Measurements from ENCODE around the gene TMEM179.

Gene TMEM179

DNA sequence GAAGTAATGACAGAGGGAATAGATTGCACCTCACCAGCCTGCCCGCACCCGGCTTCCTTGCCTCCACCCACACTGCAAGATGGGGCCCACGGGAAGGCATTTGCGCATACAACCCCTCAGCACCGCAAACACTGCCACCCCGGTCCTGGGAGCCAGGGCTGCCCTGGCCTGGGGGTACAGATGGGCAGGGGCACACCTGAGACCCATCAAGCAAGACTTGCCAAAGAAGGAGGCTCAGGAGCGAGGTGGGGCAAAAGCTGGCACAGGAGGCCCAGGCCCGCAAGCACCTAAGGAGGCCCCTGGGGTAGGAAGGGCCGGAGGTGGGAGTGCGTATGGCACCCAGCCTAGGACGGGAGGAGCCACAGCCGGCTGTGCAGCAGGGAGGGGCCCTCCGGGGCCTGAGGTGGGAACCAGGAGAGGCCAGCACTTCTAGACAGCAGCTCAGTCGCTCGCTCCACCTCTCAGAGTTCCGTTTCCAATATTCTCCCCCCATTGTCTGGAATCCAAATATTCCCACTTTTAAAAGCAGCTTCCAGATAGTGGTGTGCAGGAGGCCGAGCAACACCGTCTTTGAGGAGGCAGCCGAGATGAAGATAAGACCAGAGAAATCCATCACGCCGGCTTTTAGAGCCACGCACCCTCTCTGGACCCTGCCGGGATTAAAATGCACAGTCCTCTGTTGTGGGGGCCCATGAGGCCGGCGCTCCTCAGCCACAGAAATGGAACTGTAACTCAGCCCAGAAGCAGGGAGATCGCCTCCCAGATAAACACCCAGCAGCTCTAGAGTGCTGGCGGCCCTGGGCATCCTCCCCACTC lies 37.2 kb downstream of the TMEM179 start:
- DNase-seq, result no peak

- DNase-seq, result no peak
Measured at GRCh38 chr14:104564744-104565679, 39.6 kb downstream of the TMEM179 start.

DNA sequence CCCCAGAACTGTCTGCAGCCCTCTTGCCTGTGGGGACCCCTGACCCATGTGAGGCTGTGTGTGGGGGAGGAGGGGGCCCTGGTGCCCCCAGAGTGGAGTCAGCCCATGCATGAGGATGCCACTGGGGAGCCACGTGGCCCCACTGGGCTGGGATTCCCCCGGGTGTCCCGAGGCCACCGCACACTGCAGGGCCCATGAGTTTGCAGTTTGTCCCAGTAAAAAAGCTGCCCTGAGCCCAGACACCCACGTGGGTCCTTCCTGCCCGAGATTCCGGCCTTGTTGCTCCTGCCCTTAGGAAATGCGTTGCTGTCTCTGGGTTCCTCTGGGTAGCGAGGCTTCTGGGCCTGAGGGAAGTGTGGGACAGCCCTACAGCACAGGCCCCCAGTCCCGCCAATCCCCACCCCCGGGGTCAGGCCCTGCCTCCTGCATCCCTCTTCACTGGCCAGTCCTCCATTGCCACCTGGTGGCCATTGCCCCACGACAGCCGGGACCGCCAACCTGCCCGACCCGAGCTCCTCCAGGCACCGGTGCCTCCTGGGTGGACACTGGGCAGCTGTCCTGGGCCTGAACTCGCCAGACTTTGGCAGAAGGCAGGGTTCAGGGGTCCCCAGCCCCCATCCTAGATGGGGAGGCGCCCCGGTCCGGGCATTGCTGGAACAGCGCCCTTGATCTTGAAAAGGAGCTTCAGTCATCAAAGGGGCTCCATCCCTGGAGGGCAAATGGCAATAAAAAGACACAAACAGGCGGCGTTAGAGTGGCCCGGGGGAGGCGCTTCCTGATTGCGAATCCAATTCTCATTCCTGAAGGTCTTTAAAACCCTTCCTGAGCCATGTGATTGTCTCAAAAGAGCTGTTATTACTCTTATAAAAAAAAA lies 40.6 kb downstream of the TMEM179 start:
- no peak for DNase-seq

DNA sequence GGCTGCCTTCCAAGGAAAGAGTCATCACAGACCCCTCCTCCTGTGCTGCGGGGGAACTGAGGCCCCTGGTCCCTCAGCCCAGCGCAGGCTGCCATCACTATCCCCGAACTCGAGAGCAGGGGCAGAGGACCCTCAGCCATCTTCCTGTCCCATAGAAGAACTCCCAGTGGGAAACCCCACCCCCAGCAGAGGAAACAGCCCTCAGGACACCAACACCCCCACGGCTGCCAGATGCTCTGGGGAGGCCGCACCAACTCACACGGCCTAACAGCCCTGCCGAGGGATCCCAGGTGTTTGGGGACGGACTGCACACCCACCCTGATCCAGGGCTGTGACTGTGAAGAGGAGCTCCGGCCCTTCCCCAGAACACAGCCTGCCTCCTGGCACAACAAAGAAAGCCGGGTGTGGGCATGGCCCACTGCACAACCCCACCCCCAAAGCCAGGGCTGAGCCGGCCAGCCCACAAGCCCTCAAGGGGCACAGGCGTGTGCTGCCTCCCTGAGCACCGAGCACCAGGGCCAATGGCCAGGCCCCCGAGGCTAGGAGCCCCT lies 41.3 kb downstream of the TMEM179 start:
- no peak for DNase-seq

DNA sequence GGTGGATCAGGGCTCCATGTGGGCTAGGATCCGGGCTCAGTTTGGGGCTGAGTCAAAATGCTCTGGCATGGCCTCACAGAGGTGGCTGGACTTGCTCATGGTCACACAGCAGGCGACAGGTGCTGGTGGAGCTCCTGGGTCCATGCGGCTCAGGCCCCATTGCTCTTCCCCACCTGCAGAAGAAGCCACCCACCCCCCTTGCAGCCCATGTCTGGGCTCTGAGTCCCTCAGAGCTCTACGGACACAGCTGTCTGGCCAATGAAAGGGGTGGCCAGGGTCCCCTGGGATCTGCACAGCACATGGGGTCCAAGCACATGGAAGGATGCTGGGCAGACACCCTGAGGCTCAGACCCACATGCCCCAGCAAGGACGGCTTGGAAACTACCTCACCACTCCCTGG lies 42.0 kb downstream of the TMEM179 start:
- no peak for DNase-seq

DNA sequence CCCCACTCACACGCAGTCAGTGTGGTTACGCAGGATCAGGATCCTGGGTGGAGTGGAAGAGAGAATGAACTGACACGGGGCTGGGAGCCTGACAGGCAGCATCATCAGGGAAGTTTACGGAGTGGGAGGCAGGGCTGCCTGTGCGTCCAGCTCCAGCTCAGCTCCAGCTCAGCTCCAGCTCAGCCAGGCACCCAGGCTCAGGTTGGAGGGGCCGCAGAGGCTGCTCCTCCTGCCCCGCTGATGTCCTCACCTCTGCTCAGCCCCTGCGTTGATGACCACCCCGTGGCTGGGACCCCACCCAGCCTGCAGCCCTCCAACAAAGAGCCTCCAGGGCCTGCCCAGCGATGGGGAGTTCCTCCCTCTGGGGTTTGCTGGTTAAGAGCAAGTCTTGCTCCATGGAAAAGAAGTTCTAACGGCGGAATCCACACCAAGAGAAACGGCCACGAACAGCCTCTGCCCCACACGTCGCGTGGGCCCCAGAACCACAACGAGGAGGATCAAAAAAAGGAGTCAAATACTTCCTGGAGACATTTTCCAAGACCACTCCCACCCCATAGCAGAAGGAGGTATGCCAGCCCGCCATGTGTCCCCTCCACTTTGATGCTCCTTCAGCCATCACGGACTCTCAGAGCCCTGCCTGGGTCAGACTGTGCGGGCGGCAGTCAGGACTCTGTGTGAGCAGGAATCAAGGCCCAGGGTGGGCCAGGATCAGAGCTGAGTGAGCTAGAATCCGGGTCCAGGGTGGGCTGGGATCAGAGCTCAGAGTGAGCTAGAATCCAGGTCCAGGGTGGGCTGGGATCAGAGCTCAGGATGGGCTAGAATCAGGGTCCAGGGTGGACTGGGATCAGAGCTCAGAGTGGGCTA lies 42.7 kb downstream of the TMEM179 start:
- DNase-seq, result no peak

GRCh38 chr14:104561124-104561557 lies 43.4 kb downstream of the TMEM179 start:
- DNase-seq, result no peak

GRCh38 chr14:104560586-104560945 lies 44.0 kb downstream of the TMEM179 start:
- DNase-seq, result no peak

DNA sequence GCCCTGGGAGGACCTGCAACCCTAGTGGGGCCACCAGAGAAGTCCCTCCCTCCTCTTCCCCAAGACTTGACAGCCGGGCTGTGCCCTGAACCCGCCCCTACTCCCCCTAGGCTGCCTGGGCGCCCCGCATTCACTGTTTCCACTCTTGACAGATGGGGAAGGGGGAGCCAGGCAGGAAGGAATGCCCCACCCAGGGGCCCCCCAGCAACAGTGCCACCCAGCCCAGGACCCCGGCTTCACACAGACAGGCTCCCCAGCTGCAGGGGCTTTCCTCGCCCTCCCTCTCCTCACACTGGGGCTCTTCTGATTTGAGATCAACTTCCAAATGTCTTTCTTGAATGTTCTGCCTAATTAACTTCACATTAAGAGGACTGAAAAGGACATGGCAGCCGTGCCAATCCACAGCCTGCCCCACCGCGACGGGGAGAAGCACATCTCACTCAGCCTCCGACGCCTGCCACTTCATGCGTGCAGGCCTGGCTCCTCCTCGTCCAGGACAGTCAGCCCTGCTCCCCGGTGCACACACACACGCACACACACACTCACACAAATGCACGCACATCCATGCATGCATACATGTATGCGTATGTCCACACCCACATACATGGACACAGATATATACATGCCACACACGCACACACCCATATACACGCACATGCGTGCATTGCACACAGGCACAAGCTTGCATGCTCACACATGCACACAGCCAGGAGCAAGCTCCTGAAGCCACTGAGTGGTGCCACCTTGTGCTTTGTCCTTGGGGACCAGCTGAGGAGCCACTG lies 44.6 kb downstream of the TMEM179 start:
- DNase-seq, result no peak

DNA sequence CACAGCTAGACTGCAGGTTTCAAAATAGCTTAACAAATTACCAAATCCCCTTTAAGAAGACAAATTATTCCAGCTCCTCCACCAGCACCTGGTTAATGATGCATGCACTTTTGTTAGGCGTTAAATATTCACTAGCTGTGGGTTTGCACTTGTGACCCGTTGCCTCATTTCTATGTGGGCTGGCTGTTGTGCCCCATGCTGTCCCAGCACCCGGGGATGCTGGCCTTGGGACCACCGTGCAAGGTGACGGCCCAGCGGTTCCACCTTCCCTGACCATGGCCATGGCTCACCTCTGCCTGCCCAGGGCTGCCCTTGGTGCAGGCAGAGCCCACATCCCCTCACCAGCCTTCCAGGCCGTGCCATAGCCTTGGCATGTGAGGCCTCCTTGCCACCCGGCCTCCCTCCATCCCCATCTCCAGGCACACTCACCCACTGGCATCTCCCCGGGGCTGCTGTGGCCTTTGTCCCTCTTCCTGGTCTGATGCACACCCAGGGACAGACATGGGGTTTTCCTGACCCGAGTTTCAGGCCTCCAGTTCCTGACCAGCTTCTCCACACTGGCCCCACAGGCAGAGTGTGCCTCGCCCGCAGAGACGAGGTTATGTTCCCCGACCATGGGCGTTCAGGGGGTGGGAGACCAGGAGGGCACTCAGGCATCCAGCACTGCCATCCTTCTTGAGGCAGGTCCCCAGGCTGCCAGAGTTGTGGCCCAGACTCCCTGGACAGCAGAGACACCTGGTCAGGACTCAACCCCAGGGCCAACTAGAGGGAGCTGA lies 45.4 kb downstream of the TMEM179 start:
- no peak for DNase-seq

DNA sequence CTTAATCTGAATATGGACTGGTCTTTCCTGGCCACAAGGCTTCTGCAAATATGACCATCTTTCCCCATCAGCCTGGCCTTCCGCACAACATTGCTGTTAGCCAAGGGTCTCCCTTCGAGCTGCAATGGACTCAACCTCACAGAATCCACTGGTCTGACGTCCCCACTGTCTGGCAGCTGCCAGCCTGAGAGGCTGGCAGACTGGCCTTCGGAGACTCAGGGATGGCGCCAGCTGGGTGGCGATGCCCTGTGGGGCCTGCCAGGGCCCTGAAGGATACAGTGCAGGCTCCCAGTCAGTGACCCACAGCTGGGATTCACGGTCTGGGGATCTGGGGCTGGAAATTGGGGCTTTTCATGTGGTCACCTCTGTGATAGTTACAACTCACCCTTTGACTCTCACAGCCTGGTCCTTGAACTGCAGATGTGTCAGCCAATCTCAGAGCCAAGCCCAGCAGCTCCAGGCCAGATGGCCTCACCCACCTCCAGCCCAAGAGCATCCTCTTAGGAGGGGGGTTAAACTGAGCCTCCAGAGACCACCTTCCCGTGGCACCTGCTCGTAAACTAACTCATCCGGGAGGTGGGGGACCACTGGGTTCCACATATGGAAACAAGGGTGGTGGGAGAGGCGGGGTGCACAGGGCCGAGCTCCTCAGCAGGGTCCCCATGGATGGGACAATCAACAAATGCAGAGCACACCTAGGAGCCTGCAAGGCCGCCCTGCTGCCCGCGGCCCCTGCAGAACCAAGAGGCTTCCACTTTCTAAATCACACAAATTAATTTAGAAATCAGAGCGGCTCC lies 46.1 kb downstream of the TMEM179 start:
- no peak for DNase-seq

GRCh38 chr14:104557766-104558165 lies 46.8 kb downstream of the TMEM179 start:
- DNase-seq, result no peak

GRCh38 chr14:104557086-104557485 lies 47.5 kb downstream of the TMEM179 start:
- DNase-seq, result no peak

- no peak for DNase-seq
Measured at GRCh38 chr14:104556256-104557021, 48.1 kb downstream of the TMEM179 start.

- no peak for DNase-seq
Measured at GRCh38 chr14:104555430-104556255, 48.9 kb downstream of the TMEM179 start.

DNA sequence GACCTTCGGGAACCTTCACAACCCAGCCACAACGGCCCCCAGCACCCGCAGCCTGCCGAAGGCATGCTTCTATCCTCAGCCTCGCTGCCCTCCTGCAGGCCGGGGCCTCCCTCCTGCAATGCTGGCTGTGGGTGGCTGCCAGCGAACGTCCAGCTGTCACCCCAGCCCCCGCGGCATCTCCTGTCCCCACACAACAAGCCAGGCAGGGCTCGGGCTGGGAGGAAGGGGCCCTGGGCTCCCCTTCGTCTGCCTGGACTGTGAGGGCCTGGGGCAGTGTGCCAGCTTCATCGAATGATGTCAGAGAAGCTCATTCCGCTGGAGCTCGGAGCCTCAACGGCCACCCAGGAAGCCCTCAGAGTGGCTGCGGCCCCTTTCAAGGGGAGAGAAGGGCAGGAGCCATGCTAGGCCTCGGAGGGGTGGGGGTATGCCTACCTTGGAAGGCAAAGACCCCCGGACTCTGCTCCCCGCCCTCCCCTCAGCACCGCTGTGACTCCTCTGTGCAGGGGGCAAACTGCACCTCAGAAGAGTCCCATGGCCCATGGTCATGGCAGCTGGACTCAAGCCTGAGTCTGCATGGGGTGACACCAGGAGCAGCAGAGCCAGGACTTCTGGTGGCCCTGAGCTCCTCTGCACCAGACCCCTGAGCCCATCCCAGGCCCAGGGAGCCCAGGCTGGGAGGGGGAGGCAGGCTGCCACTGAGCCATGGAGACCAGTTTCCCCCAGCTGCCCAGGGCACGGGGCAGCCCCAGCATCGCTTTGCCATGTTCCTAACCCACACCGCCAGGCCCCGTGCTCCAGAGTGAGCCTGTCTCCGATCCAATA lies 49.8 kb downstream of the TMEM179 start:
- no peak for DNase-seq
